GM23338 (cell line): ENCODE measurements around the gene PRAF2. TPM values are rescaled to one million over a fixed set of nuclear protein-coding genes. Genes with fewer than 3 reads are reported as not detected.
A peak's percentile ranks its signal among the peaks of the same experiment; 100 is the strongest.

Source experiments
- ATAC-seq: fragments of 200-7000 bp; cut with Tn5 transposase; 3 replicates; pipeline ENCODE4 v1.9.1; 2020
- DNase-seq: peaks from one replicate; pipeline ENCODE4 v3.0.0-alpha.2; 2015; ENCODE audit warnings: low spot score
- H2AFZ ChIP-seq: fragments of 200-600 bp; sonication (generic); 2 replicates; pipeline ENCODE4 v1.8.0; 2016; ENCODE audit warnings: antibody characterized with exemption, mild to moderate bottlenecking, moderate library complexity
- H3F3A ChIP-seq: fragments of 200-600 bp; sonication (generic); replicated peaks from 2 replicates; pipeline ENCODE4 v1.8.0; 2017; ENCODE audit warnings: antibody characterized with exemption, mixed run types, low read depth
- H3K27ac ChIP-seq: fragments of 200-600 bp; sonication (generic); 2 replicates; pipeline ENCODE4 v1.6.1; 2016; ENCODE audit warnings: low read depth
- H3K27me3 ChIP-seq: fragments of 200-600 bp; sonication (generic); 2 replicates; pipeline ENCODE4 v1.8.0; 2016; ENCODE audit warnings: mild to moderate bottlenecking, mixed run types, moderate library complexity; ENCODE audit not compliant: insufficient read depth
- H3K36me3 ChIP-seq: fragments of 200-600 bp; sonication (generic); 2 replicates; pipeline ENCODE4 v1.8.0; 2016; ENCODE audit warnings: mild to moderate bottlenecking; ENCODE audit not compliant: insufficient read depth
- H3K4me1 ChIP-seq: fragments of 200-600 bp; sonication (generic); 2 replicates; pipeline ENCODE4 v1.8.0; 2016; ENCODE audit warnings: mild to moderate bottlenecking, moderate library complexity; ENCODE audit not compliant: insufficient read depth
- H3K4me2 ChIP-seq: fragments of 200-600 bp; sonication (generic); 2 replicates; pipeline ENCODE4 v1.7.1; 2017; ENCODE audit warnings: mixed run types
- H3K4me3 ChIP-seq: fragments of 200-600 bp; sonication (generic); 2 replicates; pipeline ENCODE4 v1.6.1; 2016; ENCODE audit warnings: mixed run types
- H3K79me2 ChIP-seq: fragments of 200-600 bp; sonication (generic); replicated peaks from 2 replicates; pipeline ENCODE4 v1.8.0; 2017; ENCODE audit warnings: mild to moderate bottlenecking; ENCODE audit not compliant: insufficient read depth
- H3K9me2 ChIP-seq: fragments of 200-600 bp; sonication (generic); 2 replicates; pipeline ENCODE4 v1.8.0; 2017; ENCODE audit not compliant: insufficient read depth
- H4K20me1 ChIP-seq: fragments of 200-600 bp; sonication (generic); replicated peaks from 2 replicates; pipeline ENCODE4 v1.8.0; 2017; ENCODE audit warnings: mild to moderate bottlenecking; ENCODE audit not compliant: insufficient read depth
- H3K27ac Mint-ChIP-seq: 2 replicates; pipeline ENCODE4 v1.8.0; 2020; ENCODE audit warnings: inconsistent platforms, mild to moderate bottlenecking, moderate library complexity, mixed read lengths
- H3K27me3 Mint-ChIP-seq: 3 replicates; pipeline ENCODE4 v1.8.0; 2022; ENCODE audit warnings: low read depth, mild to moderate bottlenecking, moderate library complexity, mixed read lengths, inconsistent platforms; ENCODE audit not compliant: insufficient read depth, poor library complexity
- H3K36me3 Mint-ChIP-seq: 3 replicates; pipeline ENCODE4 v1.8.0; 2021; ENCODE audit warnings: low read depth, mild to moderate bottlenecking, inconsistent platforms, moderate library complexity, mixed read lengths
- H3K4me1 Mint-ChIP-seq: 3 replicates; pipeline ENCODE4 v1.8.0; 2020; ENCODE audit warnings: mild to moderate bottlenecking, inconsistent platforms, mixed read lengths
- H3K4me3 Mint-ChIP-seq: 3 replicates; pipeline ENCODE4 v1.8.0; 2021; ENCODE audit warnings: moderate library complexity, mild to moderate bottlenecking, inconsistent platforms, mixed read lengths
- H3K9me3 Mint-ChIP-seq: 3 replicates; pipeline ENCODE4 v1.8.0; 2020; ENCODE audit warnings: moderate library complexity, mild to moderate bottlenecking, inconsistent platforms, mixed read lengths
- CREB1 ChIP-seq: fragments of 250-450 bp; sonication (Bioruptor Pico); IDR thresholded peaks from 2 replicates; pipeline ENCODE4 v1.5.0; 2020; ENCODE audit warnings: low read depth, mild to moderate bottlenecking, moderate library complexity
- EZH2 ChIP-seq: fragments of 200-600 bp; sonication (generic); IDR thresholded peaks from one replicate; pipeline ENCODE4 v1.8.0; 2017; ENCODE audit warnings: antibody characterized with exemption, mild to moderate bottlenecking, low read depth; ENCODE audit not compliant: unreplicated experiment
- EZH2phosphoT487 ChIP-seq: fragments of 200-600 bp; sonication (generic); IDR thresholded peaks from one replicate; pipeline ENCODE4 v1.8.1; 2018; ENCODE audit warnings: antibody characterized with exemption; ENCODE audit not compliant: unreplicated experiment
- JUNB ChIP-seq: IDR thresholded peaks from one replicate; pipeline ENCODE4 v1.6.1; 2016; ENCODE audit warnings: antibody characterized with exemption; ENCODE audit not compliant: unreplicated experiment
- NANOG ChIP-seq: IDR thresholded peaks from 2 replicates; pipeline ENCODE4 v1.6.1; 2016; ENCODE audit warnings: antibody characterized with exemption, borderline replicate concordance
- REST ChIP-seq: IDR thresholded peaks from one replicate; pipeline ENCODE4 v1.6.1; 2018; ENCODE audit warnings: antibody characterized with exemption; ENCODE audit not compliant: unreplicated experiment
- ZNF114 ChIP-seq: fragments of 250-450 bp; sonication (Bioruptor Pico); IDR thresholded peaks from 2 replicates; pipeline ENCODE4 v1.5.0; 2020; ENCODE audit warnings: mild to moderate bottlenecking, moderate library complexity
- ZNF331 ChIP-seq: fragments of 250-450 bp; sonication (Bioruptor Pico); IDR thresholded peaks from 2 replicates; pipeline ENCODE4 v1.5.0; 2020; ENCODE audit warnings: low read depth, mild to moderate bottlenecking, moderate library complexity
- polyA plus RNA-seq: library from polyadenylated mRNA; unstranded; fragments of >200 nt; fragmentation: Nextera tagmentation; extraction: Ambion mirVana; gene quantifications from 2 replicates; pipeline ENCODE4 v1.2.1, GENCODE V29; 2016
- total RNA-seq: library from RNA; depleted of rRNA; stranded (reverse); fragments of >200 nt; shearing (Covaris generic); gene quantifications from 2 replicates; pipeline ENCODE4 v1.2.3, GENCODE V29; 2014
- TF ChIP-seq, protein P1 (sequence below): fragments of 250-450 bp; sonication (Bioruptor Pico); IDR thresholded peaks from 2 replicates; pipeline ENCODE4 v1.5.0; 2020; ENCODE audit warnings: mild to moderate bottlenecking, moderate library complexity
- TF ChIP-seq, protein P2 (sequence below): IDR thresholded peaks from 2 replicates; pipeline ENCODE4 v1.6.1; 2016; ENCODE audit warnings: antibody characterized with exemption
- TF ChIP-seq, protein P3 (sequence below), 2 experiments: fragments of 200-600 bp in 1 of 2; sonication (generic) in 1 of 2; conservative IDR thresholded peaks; 2 replicates each; pipeline versions ENCODE4 v1.5.1 to v1.6.1; 2016 to 2017; ENCODE audit warnings: antibody characterized with exemption in 2 of 2, low read depth in 2 of 2, mild to moderate bottlenecking in 2 of 2, moderate library complexity in 1 of 2

PRAF2 gene
- total and polyA plus RNA-seq, 2 experiments from 2014 or later: 6.3 to 22.1 TPM

GRCh38 chrX:49102190-49102589 is 28.4 kb upstream of the PRAF2 start:
- TF ChIP-seq JUNB (no peak), ZNF331 (CRISPR knock-in tag) (no peak), ZNF114 (no peak), EZH2 (no peak), NANOG (no peak), CREB1 (CRISPR knock-in tag) (no peak), EZH2phosphoT487 (no peak), REST (no peak)
- TF ChIP-seq, protein P1, sequence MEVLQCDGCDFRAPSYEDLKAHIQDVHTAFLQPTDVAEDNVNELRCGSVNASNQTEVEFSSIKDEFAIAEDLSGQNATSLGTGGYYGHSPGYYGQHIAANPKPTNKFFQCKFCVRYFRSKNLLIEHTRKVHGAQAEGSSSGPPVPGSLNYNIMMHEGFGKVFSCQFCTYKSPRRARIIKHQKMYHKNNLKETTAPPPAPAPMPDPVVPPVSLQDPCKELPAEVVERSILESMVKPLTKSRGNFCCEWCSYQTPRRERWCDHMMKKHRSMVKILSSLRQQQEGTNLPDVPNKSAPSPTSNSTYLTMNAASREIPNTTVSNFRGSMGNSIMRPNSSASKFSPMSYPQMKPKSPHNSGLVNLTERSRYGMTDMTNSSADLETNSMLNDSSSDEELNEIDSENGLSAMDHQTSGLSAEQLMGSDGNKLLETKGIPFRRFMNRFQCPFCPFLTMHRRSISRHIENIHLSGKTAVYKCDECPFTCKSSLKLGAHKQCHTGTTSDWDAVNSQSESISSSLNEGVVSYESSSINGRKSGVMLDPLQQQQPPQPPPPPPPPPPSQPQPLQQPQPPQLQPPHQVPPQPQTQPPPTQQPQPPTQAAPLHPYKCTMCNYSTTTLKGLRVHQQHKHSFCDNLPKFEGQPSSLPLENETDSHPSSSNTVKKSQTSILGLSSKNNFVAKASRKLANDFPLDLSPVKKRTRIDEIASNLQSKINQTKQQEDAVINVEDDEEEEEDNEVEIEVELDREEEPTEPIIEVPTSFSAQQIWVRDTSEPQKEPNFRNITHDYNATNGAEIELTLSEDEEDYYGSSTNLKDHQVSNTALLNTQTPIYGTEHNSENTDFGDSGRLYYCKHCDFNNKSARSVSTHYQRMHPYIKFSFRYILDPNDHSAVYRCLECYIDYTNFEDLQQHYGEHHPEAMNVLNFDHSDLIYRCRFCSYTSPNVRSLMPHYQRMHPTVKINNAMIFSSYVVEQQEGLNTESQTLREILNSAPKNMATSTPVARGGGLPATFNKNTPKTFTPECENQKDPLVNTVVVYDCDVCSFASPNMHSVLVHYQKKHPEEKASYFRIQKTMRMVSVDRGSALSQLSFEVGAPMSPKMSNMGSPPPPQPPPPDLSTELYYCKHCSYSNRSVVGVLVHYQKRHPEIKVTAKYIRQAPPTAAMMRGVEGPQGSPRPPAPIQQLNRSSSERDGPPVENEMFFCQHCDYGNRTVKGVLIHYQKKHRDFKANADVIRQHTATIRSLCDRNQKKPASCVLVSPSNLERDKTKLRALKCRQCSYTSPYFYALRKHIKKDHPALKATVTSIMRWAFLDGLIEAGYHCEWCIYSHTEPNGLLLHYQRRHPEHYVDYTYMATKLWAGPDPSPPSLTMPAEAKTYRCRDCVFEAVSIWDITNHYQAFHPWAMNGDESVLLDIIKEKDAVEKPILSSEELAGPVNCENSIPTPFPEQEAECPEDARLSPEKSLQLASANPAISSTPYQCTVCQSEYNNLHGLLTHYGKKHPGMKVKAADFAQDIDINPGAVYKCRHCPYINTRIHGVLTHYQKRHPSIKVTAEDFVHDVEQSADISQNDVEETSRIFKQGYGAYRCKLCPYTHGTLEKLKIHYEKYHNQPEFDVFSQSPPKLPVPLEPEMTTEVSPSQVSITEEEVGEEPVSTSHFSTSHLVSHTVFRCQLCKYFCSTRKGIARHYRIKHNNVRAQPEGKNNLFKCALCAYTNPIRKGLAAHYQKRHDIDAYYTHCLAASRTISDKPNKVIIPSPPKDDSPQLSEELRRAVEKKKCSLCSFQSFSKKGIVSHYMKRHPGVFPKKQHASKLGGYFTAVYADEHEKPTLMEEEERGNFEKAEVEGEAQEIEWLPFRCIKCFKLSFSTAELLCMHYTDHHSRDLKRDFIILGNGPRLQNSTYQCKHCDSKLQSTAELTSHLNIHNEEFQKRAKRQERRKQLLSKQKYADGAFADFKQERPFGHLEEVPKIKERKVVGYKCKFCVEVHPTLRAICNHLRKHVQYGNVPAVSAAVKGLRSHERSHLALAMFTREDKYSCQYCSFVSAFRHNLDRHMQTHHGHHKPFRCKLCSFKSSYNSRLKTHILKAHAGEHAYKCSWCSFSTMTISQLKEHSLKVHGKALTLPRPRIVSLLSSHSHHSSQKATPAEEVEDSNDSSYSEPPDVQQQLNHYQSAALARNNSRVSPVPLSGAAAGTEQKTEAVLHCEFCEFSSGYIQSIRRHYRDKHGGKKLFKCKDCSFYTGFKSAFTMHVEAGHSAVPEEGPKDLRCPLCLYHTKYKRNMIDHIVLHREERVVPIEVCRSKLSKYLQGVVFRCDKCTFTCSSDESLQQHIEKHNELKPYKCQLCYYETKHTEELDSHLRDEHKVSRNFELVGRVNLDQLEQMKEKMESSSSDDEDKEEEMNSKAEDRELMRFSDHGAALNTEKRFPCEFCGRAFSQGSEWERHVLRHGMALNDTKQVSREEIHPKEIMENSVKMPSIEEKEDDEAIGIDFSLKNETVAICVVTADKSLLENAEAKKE: no peak
- TF ChIP-seq, protein P2, sequence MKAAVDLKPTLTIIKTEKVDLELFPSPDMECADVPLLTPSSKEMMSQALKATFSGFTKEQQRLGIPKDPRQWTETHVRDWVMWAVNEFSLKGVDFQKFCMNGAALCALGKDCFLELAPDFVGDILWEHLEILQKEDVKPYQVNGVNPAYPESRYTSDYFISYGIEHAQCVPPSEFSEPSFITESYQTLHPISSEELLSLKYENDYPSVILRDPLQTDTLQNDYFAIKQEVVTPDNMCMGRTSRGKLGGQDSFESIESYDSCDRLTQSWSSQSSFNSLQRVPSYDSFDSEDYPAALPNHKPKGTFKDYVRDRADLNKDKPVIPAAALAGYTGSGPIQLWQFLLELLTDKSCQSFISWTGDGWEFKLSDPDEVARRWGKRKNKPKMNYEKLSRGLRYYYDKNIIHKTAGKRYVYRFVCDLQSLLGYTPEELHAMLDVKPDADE: no peak
- TF ChIP-seq, protein P3, sequence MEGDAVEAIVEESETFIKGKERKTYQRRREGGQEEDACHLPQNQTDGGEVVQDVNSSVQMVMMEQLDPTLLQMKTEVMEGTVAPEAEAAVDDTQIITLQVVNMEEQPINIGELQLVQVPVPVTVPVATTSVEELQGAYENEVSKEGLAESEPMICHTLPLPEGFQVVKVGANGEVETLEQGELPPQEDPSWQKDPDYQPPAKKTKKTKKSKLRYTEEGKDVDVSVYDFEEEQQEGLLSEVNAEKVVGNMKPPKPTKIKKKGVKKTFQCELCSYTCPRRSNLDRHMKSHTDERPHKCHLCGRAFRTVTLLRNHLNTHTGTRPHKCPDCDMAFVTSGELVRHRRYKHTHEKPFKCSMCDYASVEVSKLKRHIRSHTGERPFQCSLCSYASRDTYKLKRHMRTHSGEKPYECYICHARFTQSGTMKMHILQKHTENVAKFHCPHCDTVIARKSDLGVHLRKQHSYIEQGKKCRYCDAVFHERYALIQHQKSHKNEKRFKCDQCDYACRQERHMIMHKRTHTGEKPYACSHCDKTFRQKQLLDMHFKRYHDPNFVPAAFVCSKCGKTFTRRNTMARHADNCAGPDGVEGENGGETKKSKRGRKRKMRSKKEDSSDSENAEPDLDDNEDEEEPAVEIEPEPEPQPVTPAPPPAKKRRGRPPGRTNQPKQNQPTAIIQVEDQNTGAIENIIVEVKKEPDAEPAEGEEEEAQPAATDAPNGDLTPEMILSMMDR (conservative IDR thresholded peaks at IDR 0.05; ENCODE audit: low read depth in 2 of 2): no peak
- Histone ChIP-seq H3K4me1 (no peaks in the 10 kb centered on the region), H3K27me3 (no peaks in the 10 kb centered on the region), H3K27ac (no peak overlapping the region), H3K4me3 (no peak overlapping the region), H2AFZ (no peak overlapping the region), H4K20me1 (no peaks in the 10 kb centered on the region), H3K36me3 (no peaks in the 10 kb centered on the region), H3F3A (no peaks in the 10 kb centered on the region), H3K79me2 (no peaks in the 10 kb centered on the region), H3K9me2 (no peaks in the 10 kb centered on the region), H3K4me2 (no peak overlapping the region)
- DNase-seq (no peak), ATAC-seq (no peak)
- no peak overlapping the region for H3K27ac Mint-ChIP-seq
- H3K4me1 Mint-ChIP-seq: 0 out of 3 replicates have a peak, but pooled peaks cover 2% of the 10 kb centered on the region
- peaks cover 10% of the 10 kb centered on the region for H3K27me3 Mint-ChIP-seq
- H3K36me3 Mint-ChIP-seq: no peaks in the 10 kb centered on the region
- no peaks in the 10 kb centered on the region; the same call in 2 of the 3 replicates for H3K9me3 Mint-ChIP-seq
- H3K4me3 Mint-ChIP-seq: peak overlapping the region; percentile 89
